GM19455 (cell line): ENCODE measurements around the gene SMIM9.

ENCODE experiments used
- ATAC-seq: cut with Tn5 transposase; IDR thresholded peaks from one replicate; pipeline ENCODE4 v1.9.1; 2021; ENCODE audit not compliant: unreplicated experiment

Gene SMIM9

GRCh38 chrX:154784149-154784995, 50.1 kb downstream of the SMIM9 start:
- ATAC-seq: no peak

- ATAC-seq: no peak
Measured at GRCh38 chrX:154780968-154781367, 53.5 kb downstream of the SMIM9 start.

- ATAC-seq: no peak
Measured at GRCh38 chrX:154779261-154779660, 55.2 kb downstream of the SMIM9 start.

- no peak for ATAC-seq
Measured at GRCh38 chrX:154776753-154777152, 57.7 kb downstream of the SMIM9 start.

- ATAC-seq: no peak
Measured at GRCh38 chrX:154775419-154776349, 58.8 kb downstream of the SMIM9 start.

- ATAC-seq: no peak
Measured at GRCh38 chrX:154774622-154775021, 59.8 kb downstream of the SMIM9 start.
